ENCODE data around the gene SKA3.

Gene SKA3

GRCh38 chr13:21119526-21119925, 56.8 kb downstream of the SKA3 start:
- no peak for TF ChIP-seq CTCF (conservative IDR thresholded peaks at IDR 0.05; ENCODE audit: low read depth, low read length)
- H3K4me3 ChIP-seq (ENCODE audit: low read depth, low read length), result no peak overlapping the region
- no peak for DNase-seq (ENCODE audit: low read depth)

- H3K4me3 ChIP-seq (ENCODE audit: low read depth, low read length), result no peak overlapping the region
- no peak for DNase-seq (ENCODE audit: low read depth)
- no peak for TF ChIP-seq CTCF (conservative IDR thresholded peaks at IDR 0.05; ENCODE audit: low read depth, low read length)
Observed at GRCh38 chr13:21118180-21118579, 58.2 kb downstream of the SKA3 start.

DNA sequence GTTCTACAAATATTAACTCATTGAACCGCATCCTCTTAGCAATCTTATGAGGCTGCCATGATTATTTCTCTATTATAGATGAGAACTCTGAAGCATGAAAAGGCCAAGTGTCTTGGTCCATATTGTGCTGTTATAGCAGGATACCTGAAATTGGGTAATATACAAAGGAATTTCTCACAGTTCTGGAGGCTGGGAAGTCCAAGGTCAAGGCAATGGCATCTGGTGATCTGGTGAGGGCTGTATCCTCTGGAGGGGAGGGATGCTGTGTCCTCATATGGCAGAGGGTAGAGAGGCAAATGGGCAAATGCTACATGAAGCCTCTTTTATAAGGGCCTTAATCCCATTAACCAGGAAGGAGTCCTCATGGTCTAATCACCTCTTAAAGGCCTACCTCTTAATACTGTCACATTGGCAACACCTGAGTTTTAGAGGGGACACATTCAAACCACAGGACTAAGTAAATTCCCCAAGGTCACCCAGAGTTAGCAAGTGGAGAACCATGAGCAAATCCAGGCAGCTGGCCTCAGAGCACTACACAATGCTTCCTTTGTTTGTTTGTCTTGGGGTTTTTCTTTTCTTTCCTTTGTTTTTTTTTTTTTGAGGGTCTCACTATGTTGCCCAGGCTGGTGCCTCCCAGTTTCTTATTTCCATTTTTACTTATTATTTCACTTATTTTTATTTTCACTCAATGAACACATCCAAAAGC, 59.1 kb downstream of the SKA3 start:
- no peak for DNase-seq (ENCODE audit: low read depth)
- no peak overlapping the region for H3K4me3 ChIP-seq (ENCODE audit: low read depth, low read length)
- TF ChIP-seq CTCF (conservative IDR thresholded peaks at IDR 0.05; ENCODE audit: low read depth, low read length), result no peak

DNA sequence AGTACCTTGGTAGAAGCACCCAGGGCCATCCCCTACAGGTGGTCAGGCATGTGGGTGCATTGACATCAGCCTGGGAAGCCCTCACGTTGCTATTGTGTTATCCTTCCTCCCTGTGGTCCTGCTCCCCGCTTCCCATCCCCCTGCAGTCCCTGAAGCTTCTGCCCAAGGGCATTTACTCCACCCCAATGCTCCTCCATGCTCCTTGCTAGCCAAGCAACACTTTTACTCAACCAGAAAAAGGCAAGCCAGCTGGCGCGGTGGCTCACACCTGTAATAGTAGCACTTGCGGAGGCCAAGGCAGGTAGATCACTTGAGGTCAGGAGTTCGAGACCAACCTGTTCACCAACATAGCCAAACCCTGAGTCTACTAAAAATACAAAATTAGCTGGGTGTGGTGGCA, 60.2 kb downstream of the SKA3 start:
- no peak for TF ChIP-seq CTCF (conservative IDR thresholded peaks at IDR 0.05; ENCODE audit: low read depth, low read length)
- no peak for DNase-seq (ENCODE audit: low read depth)
- no peak overlapping the region for H3K4me3 ChIP-seq (ENCODE audit: low read depth, low read length)

DNA sequence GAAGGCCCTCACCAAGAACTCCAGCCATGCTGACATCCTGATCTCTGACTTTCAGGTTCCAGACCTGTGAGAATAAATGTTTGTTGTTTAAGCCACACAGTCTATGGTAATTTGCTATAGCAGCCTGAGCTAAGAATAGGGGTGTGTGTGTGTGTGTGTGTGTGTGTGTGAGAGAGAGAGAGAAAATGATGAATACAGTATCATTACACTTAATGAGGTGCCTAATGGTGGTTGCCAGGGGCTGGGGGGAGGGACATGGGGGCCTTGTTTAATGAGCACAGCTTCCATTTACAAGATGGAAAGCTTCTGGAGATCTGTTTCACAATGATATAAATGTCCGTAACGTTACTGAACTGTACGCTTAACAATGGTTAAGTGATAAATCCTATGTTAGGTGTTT, 61.1 kb downstream of the SKA3 start:
- no peak for TF ChIP-seq CTCF (conservative IDR thresholded peaks at IDR 0.05; ENCODE audit: low read depth, low read length)
- H3K4me3 ChIP-seq (ENCODE audit: low read depth, low read length), result no peak overlapping the region
- no peak for DNase-seq (ENCODE audit: low read depth)

DNA sequence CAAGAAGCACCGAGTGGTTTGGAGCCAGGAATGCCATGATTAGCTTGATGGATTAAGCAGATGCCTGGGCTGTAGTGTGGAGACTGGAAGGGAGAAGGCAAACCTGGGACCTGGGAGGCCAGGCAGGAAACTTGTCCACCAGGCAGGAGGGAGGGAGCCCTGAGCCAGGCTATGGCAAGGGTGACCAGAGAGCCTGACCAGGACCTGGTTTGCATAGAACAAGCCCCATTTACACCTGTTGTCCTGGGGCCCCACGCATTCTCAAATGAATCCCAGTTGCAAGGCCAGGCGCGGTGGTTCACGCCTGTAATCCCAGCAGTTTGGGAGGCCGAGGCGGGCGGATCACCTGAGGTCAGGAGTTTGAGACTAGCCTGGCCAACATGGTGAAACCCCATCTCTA, 64.8 kb downstream of the SKA3 start:
- DNase-seq (ENCODE audit: low read depth), result no peak
- no peak overlapping the region for H3K4me3 ChIP-seq (ENCODE audit: low read depth, low read length)
- no peak for TF ChIP-seq CTCF (conservative IDR thresholded peaks at IDR 0.05; ENCODE audit: low read depth, low read length)

DNA sequence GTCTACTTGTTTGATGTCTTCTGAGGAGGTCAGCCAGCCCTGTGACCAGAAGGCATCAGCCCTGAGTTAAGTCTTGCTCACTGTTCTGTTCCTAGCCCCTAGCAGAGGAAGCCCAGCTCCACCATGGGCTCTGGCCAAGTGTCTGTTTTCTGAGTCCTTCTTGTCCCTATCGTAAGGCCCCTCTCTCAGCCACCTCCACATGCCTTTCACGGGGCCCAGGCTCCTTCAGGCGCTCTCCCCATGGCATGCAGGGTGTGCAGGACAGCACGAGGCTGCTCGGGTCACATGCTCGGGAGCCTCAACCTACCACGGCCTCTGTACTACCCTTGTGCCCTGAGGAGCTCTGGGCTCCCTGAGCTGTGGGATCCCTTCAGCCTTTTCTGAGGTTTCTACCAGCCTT, 67.2 kb downstream of the SKA3 start:
- DNase-seq (ENCODE audit: low read depth), result no peak
- no peak overlapping the region for H3K4me3 ChIP-seq (ENCODE audit: low read depth, low read length)
- no peak for TF ChIP-seq CTCF (conservative IDR thresholded peaks at IDR 0.05; ENCODE audit: low read depth, low read length)

Data from choroid plexus epithelial cell (primary cell).